GM12865 (cell line): ENCODE data around the gene SLC25A39.

ENCODE experiments used
- DNase-seq: peaks from one replicate; pipeline ENCODE4 v3.0.0; 2010; ENCODE audit warnings: low read depth
- H3K4me3 ChIP-seq: 2 replicates; pipeline ENCODE4 v1.5.1; 2011; ENCODE audit warnings: mild to moderate bottlenecking, low read depth, low read length, control low read depth
- TF ChIP-seq, protein P1 (sequence below): IDR thresholded peaks from 2 replicates; pipeline ENCODE4 v1.5.1; 2011; ENCODE audit warnings: low read length, control low read depth, low read depth, inconsistent platforms; ENCODE audit not compliant: insufficient read depth; ENCODE audit errors: missing control alignments

SLC25A39 gene

DNA sequence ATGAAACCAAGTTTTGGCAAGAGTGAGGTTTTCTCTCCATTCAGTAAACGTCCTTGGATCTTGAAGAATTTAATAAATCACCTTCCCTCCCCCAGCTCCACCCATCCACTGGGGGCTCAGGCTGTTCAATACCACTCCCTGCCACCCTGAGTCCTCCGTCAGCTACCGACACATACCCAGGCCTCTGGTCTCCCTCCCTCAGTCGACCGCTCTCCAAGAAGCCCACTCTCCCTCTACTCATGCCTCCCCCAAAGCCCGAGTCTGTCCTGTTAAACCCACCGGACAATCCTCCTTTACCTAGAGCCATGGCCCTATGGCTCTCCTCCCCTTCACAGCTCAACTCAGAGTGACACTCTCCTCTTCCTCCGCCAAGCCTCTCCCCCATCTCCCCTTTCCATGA, 37.0 kb downstream of the SLC25A39 start:
- TF ChIP-seq, protein P1, sequence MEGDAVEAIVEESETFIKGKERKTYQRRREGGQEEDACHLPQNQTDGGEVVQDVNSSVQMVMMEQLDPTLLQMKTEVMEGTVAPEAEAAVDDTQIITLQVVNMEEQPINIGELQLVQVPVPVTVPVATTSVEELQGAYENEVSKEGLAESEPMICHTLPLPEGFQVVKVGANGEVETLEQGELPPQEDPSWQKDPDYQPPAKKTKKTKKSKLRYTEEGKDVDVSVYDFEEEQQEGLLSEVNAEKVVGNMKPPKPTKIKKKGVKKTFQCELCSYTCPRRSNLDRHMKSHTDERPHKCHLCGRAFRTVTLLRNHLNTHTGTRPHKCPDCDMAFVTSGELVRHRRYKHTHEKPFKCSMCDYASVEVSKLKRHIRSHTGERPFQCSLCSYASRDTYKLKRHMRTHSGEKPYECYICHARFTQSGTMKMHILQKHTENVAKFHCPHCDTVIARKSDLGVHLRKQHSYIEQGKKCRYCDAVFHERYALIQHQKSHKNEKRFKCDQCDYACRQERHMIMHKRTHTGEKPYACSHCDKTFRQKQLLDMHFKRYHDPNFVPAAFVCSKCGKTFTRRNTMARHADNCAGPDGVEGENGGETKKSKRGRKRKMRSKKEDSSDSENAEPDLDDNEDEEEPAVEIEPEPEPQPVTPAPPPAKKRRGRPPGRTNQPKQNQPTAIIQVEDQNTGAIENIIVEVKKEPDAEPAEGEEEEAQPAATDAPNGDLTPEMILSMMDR = no peak
- no peak for DNase-seq
- no peak overlapping the region for H3K4me3 ChIP-seq

DNA sequence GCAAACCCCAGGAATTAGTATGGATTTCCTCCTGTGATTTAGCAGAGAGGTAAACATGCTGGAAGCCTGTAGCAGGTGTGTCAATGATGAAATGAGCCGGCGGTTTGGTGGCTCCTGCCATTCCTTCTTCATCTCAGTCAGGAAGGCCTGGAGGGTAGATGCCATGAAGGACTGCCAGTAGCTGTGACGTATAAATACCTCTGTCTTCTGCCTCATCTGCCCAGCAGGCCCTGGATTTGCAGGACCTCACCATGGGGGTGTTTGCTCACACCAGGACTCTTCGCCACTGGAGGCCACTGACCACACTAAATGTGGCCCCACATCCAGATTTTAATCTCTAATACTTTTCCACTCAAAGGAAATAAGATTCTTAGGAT, 40.6 kb downstream of the SLC25A39 start:
- no peak overlapping the region for H3K4me3 ChIP-seq
- no peak for DNase-seq
- TF ChIP-seq, protein P1 = no peak

DNA sequence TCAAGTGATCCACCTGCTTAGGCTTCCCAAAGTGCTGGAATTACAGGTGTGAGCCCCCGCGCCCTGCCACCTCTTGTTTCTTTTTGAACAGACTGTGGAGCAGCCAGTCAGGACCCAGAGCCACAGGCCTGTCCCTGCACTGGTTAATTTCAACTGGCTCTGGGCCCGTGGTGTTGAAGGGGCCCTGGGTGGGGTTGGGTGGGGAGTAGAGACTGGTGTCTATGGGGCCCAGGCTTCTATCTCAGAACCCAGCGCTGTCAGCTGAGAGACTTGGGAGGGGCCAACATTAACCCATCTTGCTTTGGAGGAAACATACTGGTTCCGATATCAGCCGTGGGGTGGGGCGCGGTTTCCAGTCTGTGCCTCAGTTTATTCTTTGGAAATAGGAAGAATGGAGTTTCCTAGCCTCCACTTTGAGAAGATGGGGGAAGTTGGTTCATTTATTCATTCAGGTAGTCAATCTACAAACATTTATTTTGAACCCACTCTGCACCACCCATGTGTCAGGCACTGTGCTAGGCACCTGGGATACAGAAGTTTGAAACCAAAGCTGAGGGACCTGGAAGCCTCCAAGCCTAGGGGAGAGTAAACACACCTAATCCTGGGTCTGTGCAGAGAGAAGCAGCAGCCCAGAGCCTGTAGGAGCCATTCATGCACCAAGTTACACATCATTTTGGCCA, 41.1 kb downstream of the SLC25A39 start:
- TF ChIP-seq, protein P1 = no peak

DNA sequence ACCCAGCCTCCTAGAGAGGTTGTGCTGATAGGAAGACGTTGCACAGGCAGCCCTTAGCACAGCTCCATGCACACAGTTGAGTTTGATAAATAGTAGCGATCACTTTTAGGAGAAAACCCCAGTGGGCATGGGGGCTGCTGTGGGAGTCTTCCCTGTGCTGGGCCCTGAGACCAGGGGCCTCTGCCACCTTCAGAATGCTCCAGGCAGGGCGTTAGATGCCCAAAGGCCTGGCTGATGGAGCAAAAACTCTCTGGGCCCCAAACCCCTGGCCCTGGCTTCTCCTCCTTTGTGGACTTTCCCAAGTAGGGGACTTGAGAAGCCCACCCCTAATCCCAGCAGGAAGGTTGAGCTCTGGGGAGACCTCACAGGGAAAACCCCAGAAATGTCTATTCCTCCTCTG, 42.4 kb downstream of the SLC25A39 start:
- no peak for DNase-seq
- no peak overlapping the region for H3K4me3 ChIP-seq
- TF ChIP-seq, protein P1 = no peak

More for the DNA sequence above, 41.1 kb downstream of the SLC25A39 start:
- H3K4me3 ChIP-seq = no peak overlapping the region
- DNase-seq = no peak

DNA sequence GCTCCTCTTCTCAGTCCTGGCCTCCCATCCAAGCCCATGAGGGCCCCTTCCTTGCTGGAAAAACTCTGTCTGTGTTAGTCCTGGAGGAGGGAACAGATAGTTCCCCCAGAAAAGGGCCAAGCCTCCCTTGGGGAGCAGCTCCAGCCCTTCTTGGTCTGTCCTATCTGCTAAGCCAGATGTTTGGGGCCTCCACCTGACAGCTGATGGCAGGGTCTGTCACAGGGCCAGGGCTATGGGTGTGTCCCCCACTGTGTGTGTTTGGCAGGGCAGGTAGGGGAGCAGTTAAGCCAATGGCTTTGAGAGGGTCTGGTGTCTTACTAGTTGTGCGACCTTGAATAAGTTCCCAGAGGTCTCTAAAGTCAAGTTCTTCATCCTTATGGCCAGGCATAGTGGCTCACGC, 43.1 kb downstream of the SLC25A39 start:
- TF ChIP-seq, protein P1 = no peak
- H3K4me3 ChIP-seq = no peak overlapping the region
- DNase-seq = no peak

DNA sequence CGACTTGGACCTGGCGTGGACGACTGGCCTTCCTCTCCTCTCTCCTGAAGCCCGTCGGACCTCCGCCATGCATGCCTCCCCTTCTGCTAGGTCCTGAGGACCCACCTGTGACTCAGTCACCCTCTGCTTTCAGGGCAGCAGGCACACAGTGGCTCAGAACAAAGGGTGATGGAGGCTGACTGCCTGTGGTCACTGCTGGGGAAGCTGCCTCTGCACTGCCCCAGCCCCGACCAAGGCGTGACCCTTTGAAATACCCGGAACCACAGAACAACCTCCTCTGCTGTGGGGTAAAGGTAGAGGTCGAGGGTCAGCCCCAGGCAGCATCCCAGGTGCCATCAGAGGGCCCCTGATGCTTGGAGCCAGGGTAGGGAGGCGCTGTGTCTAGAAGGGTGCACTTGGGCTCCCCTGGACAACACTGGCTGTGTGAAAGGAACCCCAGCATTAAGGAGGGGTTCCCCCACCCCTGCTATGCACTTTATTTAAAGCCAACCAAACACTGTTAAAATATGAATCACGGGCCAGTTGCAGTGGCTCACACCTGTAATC, 44.2 kb downstream of the SLC25A39 start:
- TF ChIP-seq, protein P1 = no peak
- H3K4me3 ChIP-seq = no peak overlapping the region
- DNase-seq = no peak
